Measurements from ENCODE around the gene COL27A1.

DNA sequence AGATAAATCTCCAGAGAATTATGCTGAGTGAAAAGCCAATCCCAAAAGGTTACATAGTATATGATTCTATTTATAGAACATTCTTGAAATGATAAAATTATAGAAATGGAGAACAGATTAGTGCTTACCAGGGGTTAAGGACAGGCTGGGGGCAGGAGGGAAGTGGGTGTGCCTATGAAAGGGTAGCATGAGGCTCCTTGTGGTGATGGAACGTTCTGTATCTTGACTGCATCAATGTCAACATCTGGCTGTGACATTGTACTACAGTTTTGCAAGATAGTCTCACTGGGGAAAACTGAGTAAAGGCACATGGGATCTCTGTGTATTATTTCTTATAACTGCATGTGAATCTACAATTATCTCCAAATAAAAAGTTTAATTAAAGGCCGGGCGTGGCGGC lies 196.6 kb downstream of the COL27A1 start:
- TF ChIP-seq, protein P1, sequence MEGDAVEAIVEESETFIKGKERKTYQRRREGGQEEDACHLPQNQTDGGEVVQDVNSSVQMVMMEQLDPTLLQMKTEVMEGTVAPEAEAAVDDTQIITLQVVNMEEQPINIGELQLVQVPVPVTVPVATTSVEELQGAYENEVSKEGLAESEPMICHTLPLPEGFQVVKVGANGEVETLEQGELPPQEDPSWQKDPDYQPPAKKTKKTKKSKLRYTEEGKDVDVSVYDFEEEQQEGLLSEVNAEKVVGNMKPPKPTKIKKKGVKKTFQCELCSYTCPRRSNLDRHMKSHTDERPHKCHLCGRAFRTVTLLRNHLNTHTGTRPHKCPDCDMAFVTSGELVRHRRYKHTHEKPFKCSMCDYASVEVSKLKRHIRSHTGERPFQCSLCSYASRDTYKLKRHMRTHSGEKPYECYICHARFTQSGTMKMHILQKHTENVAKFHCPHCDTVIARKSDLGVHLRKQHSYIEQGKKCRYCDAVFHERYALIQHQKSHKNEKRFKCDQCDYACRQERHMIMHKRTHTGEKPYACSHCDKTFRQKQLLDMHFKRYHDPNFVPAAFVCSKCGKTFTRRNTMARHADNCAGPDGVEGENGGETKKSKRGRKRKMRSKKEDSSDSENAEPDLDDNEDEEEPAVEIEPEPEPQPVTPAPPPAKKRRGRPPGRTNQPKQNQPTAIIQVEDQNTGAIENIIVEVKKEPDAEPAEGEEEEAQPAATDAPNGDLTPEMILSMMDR (IDR thresholded peaks at IDR 0.05), result no peak
- TF ChIP-seq POLR2A (IDR thresholded peaks at IDR 0.05) (no peak), EP300 (IDR thresholded peaks at IDR 0.05; ENCODE audit: low read depth) (peak; percentile 28)

Measured in transverse colon (tissue), 3 donors.